TTC549 (cell line): Measurements from ENCODE around the gene CD4.

Experiments used
- FAIRE-seq: peaks from 2 replicates; lab custom pipeline; 2012; peaks lifted over from hg19 to GRCh38; lab: Jason Lieb, UNC

Gene CD4

GRCh38 chr12:6765634-6766581 lies 23.4 kb upstream of the CD4 start, which contains the start of gene PTMS:
PTMS (plus strand) TSS chr12:6766363; CDS start chr12:6766706, 343 bp downstream.
- FAIRE-seq: no peak

- no peak for FAIRE-seq
Measured at GRCh38 chr12:6766651-6767349, 22.5 kb upstream of the CD4 start.

DNA sequence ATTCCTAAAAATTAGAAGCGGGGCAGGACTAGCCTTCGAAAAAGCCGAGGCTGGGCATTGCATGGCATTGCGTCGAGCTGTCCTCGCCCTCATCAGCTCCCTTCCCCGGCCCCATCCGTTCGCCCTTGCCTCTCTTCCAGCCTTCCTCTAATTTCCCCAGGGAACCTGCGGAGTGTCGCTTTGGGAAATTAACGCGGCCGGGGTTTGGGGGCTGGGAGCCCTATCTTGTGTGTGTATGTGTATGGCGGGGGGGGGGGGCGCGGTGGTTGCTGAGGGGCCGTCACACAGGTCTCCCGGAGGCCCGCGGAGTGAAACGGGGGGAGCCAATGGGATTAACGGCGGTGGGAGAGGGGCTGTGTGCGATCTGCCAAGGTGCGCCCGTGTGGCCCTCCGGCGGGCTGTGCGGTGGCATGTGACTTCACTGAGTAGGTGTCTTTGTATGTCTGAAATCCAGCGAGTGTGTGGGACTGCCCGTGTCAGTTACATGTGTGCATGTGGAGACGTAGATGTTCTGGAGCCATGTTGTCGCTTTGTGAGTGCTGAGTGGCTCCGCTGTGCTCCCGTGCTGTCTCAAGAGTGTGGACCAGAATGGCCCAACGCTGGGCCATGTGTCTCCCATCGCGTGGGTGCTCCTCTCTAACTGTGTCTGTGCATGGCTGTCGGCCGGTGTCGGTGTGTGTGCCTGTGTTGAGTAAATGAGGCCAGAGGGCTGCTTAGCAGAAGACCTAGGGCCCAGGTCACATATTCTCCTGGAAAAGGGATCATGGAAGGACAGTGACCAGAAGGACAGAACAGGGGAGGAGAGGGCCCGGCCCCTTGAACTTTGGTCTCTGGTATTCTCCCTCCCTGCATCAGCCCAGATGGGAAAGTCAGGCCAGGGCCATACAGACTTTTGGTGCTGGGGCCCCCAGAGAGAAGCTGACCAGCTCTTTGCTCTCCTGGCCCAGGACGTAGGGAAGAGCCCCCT lies 21.7 kb upstream of the CD4 start:
- no peak for FAIRE-seq

DNA sequence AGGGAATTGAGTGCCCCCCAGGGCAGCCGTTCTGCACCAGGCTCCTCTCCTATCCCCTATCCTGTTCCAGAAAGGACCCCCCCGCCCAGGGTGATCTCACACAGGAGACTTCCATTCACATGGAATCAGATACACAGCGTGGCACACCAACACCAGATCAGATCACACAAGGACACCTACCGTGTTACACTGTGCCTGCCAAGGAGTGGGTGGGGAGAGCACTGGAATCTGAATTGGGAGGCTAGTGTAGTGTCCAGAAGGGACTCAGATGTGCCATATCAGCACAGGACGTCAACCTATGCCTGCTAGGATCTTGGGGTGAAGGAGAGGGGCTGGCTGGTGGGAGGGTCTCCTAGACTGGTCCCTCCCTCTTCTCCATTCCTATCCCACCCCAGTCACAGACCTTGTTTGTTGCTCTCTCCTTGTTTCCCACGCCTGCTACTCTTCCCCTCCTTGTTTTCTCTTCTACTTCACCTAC lies 20.9 kb upstream of the CD4 start:
- no peak for FAIRE-seq

GRCh38 chr12:6768990-6769389 lies 20.3 kb upstream of the CD4 start:
- no peak for FAIRE-seq

DNA sequence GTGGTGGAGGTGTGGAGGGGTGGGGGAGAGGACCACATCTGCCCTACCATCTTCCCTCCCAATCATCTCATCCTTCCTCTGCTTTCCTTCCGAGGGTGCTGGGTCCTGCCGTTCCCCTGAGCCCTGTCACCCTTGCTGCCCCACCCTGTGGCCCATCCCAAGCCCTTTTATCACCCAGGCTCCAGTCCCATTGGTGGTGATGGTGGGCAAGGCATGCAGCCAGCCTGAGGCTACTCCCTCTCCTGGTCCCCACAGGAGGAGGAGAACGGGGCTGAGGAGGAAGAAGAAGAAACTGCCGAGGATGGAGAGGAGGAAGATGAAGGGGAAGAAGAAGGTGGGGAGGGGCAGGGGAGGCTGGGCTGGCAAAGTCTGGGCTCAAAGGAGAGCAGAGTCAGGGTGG lies 19.7 kb upstream of the CD4 start:
- no peak for FAIRE-seq

DNA sequence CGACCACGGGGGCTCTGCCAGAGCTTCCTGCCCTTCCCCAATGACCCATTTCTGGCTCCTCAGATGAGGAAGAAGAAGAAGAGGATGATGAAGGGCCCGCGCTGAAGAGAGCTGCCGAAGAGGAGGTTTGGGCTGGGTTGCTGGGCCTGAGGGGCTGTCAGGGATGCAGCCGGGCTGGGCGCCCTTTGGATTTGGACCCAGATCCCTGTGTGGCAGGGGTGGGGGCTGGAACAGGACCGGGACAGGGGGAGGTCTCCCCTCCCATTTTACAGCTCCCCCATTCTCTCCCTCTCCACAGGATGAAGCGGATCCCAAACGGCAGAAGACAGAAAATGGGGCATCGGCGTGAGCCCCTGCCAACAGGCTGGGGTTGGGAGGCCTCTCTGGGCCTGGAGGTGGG lies 19.2 kb upstream of the CD4 start:
- FAIRE-seq: no peak

DNA sequence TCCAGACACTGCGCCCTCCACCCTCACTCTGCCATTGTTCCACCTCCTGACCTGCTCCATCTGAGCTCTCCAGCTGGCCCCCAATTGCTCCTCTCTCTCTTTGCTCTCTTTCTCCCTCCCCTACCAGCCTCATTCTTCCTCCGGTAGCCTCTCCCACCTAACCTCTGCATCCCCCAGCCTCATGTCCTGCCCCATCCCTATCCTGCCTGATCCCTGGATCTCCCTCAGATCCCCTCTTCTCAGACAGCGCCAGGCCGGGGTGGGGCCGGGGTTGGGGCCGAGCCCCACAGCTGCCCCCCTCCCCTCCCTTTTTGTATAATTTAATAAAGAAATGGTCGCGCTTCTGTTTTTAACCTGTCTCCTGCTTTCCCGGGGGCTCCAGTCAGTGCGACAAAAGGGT lies 18.7 kb upstream of the CD4 start:
- FAIRE-seq: no peak

GRCh38 chr12:6771091-6771495 lies 18.2 kb upstream of the CD4 start:
- no peak for FAIRE-seq

DNA sequence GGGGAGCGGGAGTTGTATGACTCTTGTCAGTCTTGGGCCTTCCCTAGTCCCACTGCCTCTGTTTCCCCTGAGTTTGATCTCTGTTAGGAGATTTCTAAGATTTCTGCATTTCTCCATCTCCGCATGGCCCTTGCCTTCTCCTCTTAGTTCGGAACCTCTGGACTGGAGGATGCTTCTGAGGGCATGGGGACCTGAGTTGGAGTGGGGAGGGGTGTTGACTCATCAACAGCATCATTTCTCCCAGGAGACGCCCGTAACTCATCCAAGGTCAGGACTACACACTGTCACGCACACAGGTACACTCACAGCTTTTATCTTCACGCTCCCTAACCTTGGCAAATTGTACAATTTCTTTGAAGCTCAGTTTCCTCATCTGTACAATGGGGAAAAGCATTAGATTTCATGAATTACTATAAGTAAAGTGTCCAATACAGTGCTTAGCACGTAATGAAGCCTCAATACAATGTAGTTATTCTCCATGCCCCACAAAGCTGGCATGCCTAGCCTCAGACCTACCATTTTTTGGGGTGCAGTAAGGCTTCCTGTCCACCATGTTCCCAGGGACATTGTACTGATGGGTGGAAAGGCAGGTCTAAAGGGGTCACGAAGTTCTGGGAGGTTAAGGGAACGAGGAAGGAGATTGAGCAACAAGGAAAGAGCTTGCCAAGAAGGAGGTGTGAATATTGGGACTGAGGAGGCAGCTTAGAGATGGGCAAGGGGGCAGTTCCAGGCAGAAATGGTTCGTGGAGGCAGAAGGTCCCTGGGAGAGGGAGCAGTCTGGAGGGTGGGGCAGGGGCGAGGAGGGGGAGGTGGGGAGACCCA lies 17.6 kb upstream of the CD4 start:
- FAIRE-seq: no peak

GRCh38 chr12:6772331-6772695 lies 17.0 kb upstream of the CD4 start, which contains the start of gene LAG3:
LAG3 (plus strand) TSS chr12:6772520; CDS start chr12:6772853, 333 bp downstream.
- FAIRE-seq: no peak

- FAIRE-seq: no peak
Measured at GRCh38 chr12:6772726-6773589, 16.4 kb upstream of the CD4 start.

- no peak for FAIRE-seq
Measured at GRCh38 chr12:6773590-6774351, 15.6 kb upstream of the CD4 start.

DNA sequence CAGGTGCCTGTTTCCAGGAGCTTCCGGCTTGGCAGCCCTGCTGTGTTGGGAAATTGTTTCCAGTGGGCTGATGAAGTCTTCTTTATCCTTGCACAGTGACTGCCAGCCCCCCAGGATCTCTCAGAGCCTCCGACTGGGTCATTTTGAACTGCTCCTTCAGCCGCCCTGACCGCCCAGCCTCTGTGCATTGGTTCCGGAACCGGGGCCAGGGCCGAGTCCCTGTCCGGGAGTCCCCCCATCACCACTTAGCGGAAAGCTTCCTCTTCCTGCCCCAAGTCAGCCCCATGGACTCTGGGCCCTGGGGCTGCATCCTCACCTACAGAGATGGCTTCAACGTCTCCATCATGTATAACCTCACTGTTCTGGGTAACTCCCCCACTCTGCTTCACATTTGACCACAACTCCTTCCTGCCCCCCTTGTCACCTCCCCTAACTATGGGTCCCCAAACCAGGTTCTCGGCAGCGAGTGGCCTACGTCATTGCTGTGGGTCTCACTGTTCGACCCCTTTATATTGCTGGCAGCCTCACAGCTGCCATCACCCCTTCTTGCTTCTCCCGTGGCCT lies 14.7 kb upstream of the CD4 start:
- no peak for FAIRE-seq

DNA sequence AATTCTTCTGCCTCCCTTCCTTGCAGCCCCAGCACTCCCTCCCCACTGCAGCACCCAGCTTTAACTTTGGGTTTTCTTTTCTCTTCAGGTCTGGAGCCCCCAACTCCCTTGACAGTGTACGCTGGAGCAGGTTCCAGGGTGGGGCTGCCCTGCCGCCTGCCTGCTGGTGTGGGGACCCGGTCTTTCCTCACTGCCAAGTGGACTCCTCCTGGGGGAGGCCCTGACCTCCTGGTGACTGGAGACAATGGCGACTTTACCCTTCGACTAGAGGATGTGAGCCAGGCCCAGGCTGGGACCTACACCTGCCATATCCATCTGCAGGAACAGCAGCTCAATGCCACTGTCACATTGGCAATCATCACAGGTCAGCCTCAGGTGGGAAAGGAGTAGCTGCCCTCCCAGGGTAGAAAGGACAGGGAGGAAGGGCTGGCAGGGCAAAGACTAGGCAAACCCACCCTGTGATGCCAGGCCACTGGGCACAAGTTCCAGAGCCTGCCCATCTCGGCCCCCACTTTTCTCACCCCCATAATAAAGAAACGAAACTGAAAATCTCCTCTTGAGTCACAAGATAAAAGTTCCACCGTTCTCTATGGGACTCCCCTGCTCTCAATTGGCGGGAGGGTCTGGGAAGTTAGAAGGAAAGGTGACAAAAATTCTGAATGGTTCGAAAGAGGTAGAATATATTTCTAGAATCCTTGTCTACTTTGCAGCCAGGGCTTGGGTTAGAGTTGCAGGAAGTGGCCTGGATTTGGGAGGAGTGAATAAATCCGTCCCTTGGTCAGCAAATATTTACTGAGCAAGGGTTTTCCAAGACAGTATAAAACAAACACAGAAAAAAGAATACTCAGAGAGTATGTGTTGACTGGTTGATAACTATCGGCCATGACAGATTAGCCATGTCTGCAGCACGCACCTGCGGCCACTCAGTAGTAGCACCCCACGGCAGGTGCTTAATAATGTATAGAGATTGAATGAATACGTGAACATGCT lies 13.8 kb upstream of the CD4 start:
- FAIRE-seq: no peak

DNA sequence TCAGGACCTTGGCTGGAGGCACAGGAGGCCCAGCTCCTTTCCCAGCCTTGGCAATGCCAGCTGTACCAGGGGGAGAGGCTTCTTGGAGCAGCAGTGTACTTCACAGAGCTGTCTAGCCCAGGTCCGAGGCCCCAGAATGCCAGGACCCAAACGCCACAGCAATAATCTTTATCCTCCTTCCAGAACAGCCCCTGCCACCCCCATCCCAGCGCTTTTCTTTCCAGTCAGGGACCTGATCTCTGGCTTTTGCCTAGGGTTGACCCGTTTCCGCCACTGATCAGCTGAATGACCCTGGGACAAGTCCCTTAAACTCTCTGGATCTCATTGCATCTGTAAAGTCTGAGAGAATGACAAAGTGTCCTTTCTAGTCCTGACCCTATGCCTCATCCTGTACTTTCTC lies 11.9 kb upstream of the CD4 start:
- FAIRE-seq: no peak

GRCh38 chr12:6778217-6778573 lies 11.1 kb upstream of the CD4 start:
- FAIRE-seq: no peak
